GM19463 (cell line): ENCODE results near the gene LOX.

Source experiments
- ATAC-seq: cut with Tn5 transposase; IDR thresholded peaks from one replicate; pipeline ENCODE4 v1.9.1; 2021; ENCODE audit warnings: mild to moderate bottlenecking, moderate library complexity; ENCODE audit not compliant: unreplicated experiment

Gene LOX

DNA sequence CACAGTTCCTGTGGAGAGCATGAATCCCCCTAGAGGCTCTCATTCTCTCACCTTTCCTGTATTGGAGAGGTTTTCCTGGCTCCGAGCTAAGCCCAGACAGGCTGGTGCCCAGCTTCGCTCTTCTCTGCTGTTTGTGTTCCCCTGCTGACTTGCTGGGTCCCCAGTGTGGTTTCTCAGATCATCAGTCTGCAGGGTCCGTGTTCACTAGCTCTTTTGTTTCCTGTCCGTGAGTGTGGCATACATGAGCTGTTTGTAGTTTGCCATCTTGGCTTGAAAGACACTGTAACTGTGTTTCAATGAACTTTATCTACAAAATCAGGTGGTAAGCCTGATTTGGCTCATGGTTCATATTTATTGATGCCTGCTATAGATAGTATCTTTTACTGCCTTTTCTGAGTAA is 23.8 kb downstream of the LOX start:
- no peak for ATAC-seq

DNA sequence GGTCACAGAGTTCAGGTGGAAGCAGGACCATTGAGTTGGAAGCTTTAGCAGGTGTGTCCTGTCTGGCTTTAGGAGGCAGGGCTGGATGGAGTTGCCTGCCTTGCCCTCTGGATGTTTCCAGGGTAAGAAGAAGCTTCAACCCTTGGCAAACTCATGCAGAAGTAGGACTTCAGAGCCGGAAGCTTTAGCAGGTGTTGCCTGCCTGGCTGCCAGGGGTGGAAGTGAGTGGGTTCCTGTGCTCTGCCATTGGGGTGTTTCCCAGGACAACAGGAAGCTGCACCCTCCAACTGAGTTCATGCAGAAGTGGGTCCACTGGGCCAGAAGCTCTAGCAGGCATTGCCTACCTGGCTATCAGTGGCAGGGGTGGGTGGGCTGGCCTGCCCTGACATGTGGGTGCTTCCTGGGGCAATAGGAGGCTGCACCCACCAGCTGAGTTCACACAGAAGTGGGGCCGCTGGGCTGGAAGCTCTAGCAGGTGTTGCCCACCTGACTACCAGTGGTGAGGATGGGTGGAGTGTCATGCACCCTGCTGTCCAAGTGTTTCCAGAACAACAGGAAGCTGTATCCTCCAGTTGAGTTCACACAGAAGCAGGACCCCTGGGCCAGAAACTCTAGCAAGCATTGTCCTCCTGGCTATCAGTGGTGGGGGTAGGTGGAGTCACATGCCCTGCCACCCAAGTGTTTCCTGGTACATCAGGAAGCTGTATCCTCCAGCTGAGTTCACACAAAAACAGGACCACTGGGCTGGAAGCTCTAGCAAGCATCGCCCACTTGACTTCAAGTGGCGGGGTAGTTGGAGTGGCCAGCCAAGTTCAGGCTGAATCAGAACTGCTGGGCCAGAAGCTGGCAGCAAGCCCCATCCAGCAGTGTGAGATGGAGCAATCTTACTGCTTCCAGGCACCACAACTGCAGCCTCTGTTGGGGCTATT is 24.6 kb downstream of the LOX start:
- no peak for ATAC-seq

DNA sequence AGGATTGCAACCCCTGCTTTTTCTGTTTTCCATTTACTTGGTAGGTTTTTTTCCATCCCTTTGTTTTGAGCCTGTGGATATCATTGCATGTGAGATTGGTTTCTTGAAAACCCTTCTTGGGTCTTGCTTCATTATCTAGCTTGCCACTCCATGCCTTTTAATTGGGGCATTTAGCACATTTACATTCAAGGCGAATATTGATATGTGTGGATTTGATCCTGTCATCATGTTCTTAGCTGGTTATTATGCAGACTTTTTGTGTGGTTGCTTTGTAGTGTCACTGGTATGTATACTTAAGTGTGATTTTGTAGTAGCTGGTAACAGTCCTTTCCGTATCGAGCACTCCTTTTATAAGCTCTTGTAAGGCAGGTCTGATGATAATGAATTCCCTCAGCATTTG is 26.5 kb downstream of the LOX start:
- ATAC-seq: no peak

DNA sequence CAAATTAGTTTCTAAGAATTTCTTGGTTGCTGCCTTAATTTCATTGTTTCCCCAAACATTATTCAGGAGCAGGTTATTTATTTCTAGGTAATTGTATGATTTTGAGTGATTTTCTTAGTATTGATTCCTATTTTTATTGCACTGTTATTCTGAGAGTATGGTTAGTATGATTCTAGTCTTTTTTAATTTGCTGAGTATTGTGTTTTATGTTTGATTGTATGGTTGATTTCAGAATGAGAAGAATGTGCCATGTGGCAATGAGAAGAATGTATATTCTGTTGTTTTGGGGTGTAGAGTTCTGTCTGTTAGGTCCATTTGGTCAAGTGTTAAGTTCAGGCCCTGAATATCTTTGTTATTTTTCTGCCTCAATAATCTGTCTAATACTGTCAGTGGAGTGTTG is 27.1 kb downstream of the LOX start:
- ATAC-seq: no peak

DNA sequence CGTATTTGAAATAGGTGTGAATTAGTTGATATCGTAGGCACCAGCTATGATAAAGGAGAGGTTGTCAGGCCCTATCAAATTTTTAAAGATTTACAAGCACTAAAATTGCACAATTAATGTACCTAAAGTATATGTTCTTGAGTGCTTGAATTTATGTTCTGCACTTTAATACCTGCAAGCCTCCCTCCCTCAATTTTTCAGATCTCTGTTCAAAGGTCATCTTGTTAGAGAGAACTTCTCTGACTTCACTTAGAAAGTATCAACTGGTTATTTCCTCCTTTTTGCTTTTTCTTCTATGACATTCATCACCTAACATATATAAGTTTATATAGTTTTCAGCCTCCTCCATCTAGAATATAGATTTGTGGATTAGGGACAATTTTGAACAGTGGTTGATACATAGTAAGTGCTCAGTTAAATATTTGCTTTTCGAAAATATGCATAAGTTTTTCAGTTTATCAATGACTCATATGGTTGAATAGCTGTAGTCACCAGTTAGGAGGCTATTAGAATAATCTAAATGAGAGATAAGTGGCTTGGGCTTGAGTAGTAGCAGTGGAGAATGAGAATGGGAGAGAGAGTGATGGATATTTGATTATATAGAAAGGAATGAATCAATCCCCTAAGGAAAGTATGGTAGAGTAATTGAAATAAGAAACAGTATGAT is 37.3 kb downstream of the LOX start:
- ATAC-seq: no peak

DNA sequence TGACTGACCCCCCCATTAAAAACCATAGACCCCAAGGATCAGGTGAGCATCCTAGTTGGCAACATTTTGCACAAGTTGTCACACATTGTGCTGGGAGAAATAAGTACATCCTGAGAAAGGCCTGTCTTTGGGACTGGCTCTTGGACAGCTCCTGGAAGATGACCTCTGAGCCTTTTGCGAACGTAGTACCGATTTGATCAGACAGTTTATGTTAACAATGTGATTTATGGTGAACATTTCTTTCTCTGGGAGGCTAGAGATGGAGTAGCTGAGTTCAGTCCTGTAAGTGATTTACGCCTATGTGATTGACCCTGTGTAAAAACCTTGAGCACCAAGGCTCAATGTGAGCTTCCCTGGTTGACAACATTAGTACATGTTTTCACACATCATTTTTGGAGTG is 41.7 kb downstream of the LOX start:
- no peak for ATAC-seq

DNA sequence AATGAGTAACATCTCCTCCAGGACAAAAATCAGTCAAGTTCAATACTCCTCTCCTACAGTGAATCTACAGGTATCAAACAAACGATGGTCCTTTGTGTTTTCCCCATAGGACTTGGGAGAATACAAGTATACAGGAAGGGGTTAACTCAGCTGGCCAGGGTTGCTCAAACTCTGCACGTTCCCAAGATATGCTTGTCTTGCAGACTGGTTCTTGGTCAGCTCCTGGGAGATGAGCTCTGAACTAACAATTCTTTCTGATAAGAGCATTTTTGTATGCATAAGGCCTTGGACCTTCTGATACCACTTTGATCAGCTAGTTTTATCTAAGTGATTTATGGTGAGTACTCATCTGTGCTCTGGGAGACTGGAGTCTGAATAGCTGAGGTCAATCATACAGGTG is 42.1 kb downstream of the LOX start:
- ATAC-seq: no peak

DNA sequence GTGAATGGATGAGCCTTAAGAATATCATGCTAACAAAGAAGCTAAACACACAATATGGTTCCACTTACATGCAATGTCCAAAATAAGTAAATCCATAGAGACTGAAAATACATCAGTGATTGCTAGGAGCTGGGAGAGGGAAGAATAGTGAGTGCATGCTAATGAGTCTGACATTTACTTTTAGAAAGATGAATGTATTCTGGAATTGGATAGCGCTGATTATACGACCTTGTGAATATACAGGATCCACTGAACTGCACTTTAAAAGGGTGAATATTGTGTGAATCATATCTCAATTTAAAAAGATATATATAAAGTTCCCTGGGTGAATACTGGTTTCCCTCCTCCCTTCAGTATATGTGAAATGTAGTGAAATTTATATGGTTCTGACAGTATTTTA is 46.2 kb downstream of the LOX start:
- no peak for ATAC-seq

DNA sequence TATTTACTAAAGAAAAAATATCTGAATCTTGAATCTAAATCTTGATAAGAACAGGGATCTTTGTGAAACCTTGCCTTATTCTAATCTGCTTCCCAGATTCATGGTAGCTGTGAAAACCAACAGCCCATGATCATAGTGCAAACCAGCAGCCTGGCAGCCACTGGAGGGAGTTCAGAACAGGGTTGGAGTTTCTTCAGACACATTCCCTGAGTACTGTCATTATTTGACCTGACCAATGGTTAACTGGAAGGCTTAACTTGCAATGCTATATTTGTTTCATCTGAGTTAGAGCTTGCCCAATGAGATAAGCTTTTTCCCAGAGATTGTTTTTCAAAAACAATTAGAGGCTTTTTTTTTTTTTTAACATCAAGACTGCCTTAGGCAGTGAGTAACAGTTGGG is 47.8 kb downstream of the LOX start:
- ATAC-seq: no peak

DNA sequence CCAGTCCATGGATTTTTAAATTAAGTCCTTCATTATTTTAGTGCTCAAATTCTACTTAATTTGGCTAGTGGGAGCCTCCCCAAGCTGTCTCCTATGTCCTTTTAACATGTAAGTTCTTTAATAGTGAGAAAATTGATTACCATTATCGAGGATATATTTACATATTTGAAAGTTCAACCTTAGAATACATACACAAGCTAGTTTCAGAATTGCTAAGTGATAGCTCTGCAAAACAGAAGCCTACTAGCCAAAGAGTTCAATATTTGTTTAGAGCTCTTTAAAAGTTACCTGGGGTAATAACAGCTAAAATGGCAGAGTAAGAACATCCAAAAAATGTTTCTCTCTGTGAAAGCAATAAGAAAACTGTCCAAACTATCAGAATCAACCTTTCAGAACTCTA is 48.2 kb downstream of the LOX start:
- no peak for ATAC-seq

DNA sequence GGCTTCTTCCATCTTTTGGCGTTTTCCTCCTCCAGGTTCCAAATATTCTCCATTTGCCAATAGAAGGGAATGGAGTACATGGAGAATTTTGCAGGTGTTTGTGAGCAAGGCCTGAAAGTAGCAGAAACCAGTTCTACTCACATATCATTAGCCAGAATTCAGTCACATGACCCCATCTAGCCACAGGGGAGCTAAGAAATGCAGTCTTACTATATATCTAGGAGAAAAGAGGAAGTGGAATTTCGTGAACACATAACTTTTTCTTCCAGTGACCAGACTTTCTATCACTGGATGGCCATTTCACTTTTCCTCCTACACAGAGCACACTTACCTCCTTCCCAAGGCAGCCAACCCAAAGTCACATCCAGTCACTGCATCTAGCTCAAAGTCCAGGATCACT is 55.1 kb downstream of the LOX start:
- peak; percentile 74 for ATAC-seq

DNA sequence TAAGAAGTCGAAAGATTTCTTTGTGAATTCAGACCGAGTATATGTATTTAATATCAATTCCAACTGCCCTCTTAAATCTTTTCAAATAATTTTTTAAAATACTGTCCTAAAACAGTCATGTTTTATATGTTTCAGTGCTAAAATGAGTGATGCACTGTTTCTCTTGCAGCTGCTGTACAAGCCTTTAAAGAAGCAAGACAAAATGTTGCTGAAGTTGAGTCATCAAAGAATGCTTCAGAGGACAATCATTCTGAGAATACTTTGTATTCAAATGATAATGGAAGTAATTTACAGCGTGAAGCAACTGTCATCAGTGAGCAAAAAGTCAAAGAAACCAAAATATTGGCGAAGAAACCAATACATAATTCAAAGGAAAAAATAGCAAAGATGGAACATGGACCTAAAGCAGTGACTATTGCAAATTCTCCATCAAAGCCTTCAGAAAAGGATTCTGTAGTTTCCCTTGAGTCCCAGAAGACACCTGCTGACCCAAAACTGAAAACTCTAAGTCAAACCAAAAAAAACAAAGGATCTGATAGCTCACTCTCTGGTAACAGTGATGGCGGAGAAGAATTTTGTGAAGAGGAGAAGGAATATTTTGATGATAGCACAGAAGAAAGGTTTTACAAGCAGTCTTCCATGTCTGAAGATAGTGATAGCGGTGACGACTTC is 58.0 kb downstream of the LOX start:
- no peak for ATAC-seq

DNA sequence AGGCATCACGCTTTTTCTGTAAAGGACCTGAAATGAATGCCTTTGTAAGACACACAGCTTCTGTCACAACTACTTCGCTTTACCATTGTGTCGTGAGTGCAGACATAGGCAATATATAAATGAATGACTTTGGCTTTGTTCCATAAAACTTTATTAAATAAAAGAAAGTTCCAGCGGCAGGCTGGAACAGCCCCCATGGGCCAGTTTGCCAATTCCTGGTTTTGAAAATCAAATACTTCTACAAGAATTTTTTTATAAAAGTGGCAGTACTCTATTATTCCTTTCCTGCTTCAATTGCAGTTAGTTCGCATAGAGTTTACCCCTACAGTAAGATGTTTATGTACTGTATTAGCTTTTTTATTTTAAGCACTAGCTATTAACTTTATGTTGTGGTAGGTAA is 62.6 kb downstream of the LOX start:
- no peak for ATAC-seq

DNA sequence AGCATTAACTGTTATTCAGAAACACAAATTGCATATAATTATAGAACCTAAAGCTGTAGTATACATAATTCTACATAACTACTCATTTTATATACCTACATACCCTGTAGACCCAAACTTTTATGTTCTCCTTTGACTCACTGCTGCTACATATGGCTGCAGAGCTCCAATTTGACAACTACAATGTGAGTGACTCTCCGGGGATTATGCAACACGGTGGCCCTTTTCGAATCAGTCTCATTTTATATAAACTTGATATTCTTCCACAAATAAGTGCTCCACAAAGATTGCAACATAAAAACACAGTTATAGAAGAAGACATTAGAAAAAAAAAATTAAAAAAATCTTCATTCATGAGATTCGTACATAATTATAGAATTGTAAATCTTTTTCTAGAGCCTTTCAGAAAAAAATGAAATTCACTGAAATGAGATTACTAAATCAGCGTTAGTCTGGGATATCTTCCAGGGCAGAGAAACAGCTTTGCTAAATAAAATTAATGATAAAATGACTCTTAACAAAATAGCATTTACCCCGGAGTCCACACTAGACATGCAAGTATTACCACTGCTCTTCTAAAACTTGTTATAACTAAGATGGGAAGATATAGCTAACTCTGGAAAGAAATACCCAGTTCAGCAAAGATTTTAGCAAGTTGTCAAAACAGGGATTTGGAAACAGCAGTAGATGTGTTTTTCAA is 63.7 kb downstream of the LOX start:
- no peak for ATAC-seq
